HG03280 (cell line): ENCODE measurements around the gene C4B.
"Not testable (repeated sequence)": the region's sequence is repeated elsewhere in the genome, so short reads cannot be mapped to it uniquely, and the experiment has no call there.

ENCODE experiments used
- ATAC-seq: cut with Tn5 transposase; IDR thresholded peaks from one replicate; pipeline ENCODE4 v1.9.1; 2021; ENCODE audit warnings: mild to moderate bottlenecking, moderate library complexity; ENCODE audit not compliant: unreplicated experiment

The C4B gene

GRCh38 chr6:31980998-31981397 is 33.6 kb upstream of the C4B start:
- not testable (repeated sequence) for ATAC-seq

GRCh38 chr6:31981744-31982143 is 32.9 kb upstream of the C4B start, which contains the start of gene C4A:
TSS of gene C4A (plus strand) at chr6:31982057. CDS start at chr6:31982108, 51 bp downstream.
- ATAC-seq, result not testable (repeated sequence)

GRCh38 chr6:31989363-31989762 is 25.2 kb upstream of the C4B start:
- not testable (repeated sequence) for ATAC-seq

- ATAC-seq, result not testable (repeated sequence)
Measured at GRCh38 chr6:31994421-31994820, 20.2 kb upstream of the C4B start.

- not testable (repeated sequence) for ATAC-seq
Measured at GRCh38 chr6:31996385-31996784, 18.2 kb upstream of the C4B start.

- ATAC-seq, result not testable (repeated sequence)
Measured at GRCh38 chr6:32002546-32003268, 11.9 kb upstream of the C4B start.

- not testable (repeated sequence) for ATAC-seq
Measured at GRCh38 chr6:32003301-32003700, 11.3 kb upstream of the C4B start.

- ATAC-seq, result not testable (repeated sequence)
Measured at GRCh38 chr6:32004393-32004792, 10.2 kb upstream of the C4B start.

GRCh38 chr6:32004864-32005537 is 9.6 kb upstream of the C4B start:
- not testable (repeated sequence) for ATAC-seq

- ATAC-seq, result not testable (repeated sequence)
Measured at GRCh38 chr6:32005538-32005880, 9.1 kb upstream of the C4B start.

GRCh38 chr6:32005991-32006529 is 8.5 kb upstream of the C4B start:
- ATAC-seq, result not testable (repeated sequence)

GRCh38 chr6:32007086-32007485 is 7.5 kb upstream of the C4B start:
- ATAC-seq, result not testable (repeated sequence)

GRCh38 chr6:32008037-32008436 is 6.6 kb upstream of the C4B start:
- not testable (repeated sequence) for ATAC-seq

- not testable (repeated sequence) for ATAC-seq
Measured at GRCh38 chr6:32008616-32009015, 6.0 kb upstream of the C4B start.

GRCh38 chr6:32009537-32009936 is 5.1 kb upstream of the C4B start:
- ATAC-seq, result not testable (repeated sequence)

GRCh38 chr6:32010856-32011530 is 3.6 kb upstream of the C4B start:
- not testable (repeated sequence) for ATAC-seq

GRCh38 chr6:32012941-32013617 is 1.5 kb upstream of the C4B start:
- not testable (repeated sequence) for ATAC-seq

- not testable (repeated sequence) for ATAC-seq
Measured at GRCh38 chr6:32013738-32014137, 857 bp upstream of the C4B start.

- not testable (repeated sequence) for ATAC-seq
Measured at GRCh38 chr6:32022100-32022499, 7.5 kb downstream of the C4B start.

- ATAC-seq, result not testable (repeated sequence)
Measured at GRCh38 chr6:32028631-32029030, 14.0 kb downstream of the C4B start.

GRCh38 chr6:32029553-32029952 is 15.0 kb downstream of the C4B start:
- ATAC-seq, result not testable (repeated sequence)
